Activated CD4-positive, alpha-beta T cell treated with anti-CD3 and anti-CD28 coated beads, Interleukin-2, amount 50 U/mL, for 4 hours (primary cell): ENCODE measurements around the gene CDK5RAP1.
"Not testable (repeated sequence)": the region's sequence is repeated elsewhere in the genome, so short reads cannot be mapped to it uniquely, and the experiment has no call there.

Source experiments
- DNase-seq, 2 experiments: peaks; one replicate each; pipeline ENCODE4 v3.0.0-alpha.2; 2020

Gene CDK5RAP1

GRCh38 chr20:33401184-33401920 is at the start of gene CDK5RAP1:
CDK5RAP1 (minus strand) TSS chr20:33401519; CDS start chr20:33397064, 4,455 bp downstream.
- DNase-seq: peak; percentile 78 to 80

- no peak for DNase-seq
Measured at GRCh38 chr20:33450867-33451266, 49.5 kb upstream of the CDK5RAP1 start.

- no peak for DNase-seq
Measured at GRCh38 chr20:33445881-33446625, 44.7 kb upstream of the CDK5RAP1 start.

- DNase-seq: peak in 1 of 2 experiments; percentile 10
Measured at GRCh38 chr20:33444797-33445560, 43.7 kb upstream of the CDK5RAP1 start.

- peak; percentile 84 to 85 for DNase-seq
Measured at GRCh38 chr20:33443512-33444239, 42.4 kb upstream of the CDK5RAP1 start, which contains the start of gene SNTA1. SNTA1 (minus strand) TSS chr20:33443763; CDS start chr20:33443620, 143 bp downstream.

GRCh38 chr20:33443006-33443511 is 41.7 kb upstream of the CDK5RAP1 start:
- DNase-seq: peak in 1 of 2 experiments; percentile 12

- DNase-seq: no peak
Measured at GRCh38 chr20:33442136-33443005, 41.1 kb upstream of the CDK5RAP1 start.

GRCh38 chr20:33441142-33441955 is 40.0 kb upstream of the CDK5RAP1 start:
- no peak for DNase-seq

- DNase-seq: not testable (repeated sequence)
Measured at GRCh38 chr20:33440562-33440961, 39.2 kb upstream of the CDK5RAP1 start.

GRCh38 chr20:33438481-33438880 is 37.2 kb upstream of the CDK5RAP1 start:
- DNase-seq: no peak

GRCh38 chr20:33437141-33437911 is 36.0 kb upstream of the CDK5RAP1 start:
- DNase-seq: no peak

GRCh38 chr20:33434434-33434833 is 33.1 kb upstream of the CDK5RAP1 start:
- no peak for DNase-seq

- DNase-seq: no peak
Measured at GRCh38 chr20:33433465-33434234, 32.3 kb upstream of the CDK5RAP1 start.

- no peak for DNase-seq
Measured at GRCh38 chr20:33431797-33432381, 30.6 kb upstream of the CDK5RAP1 start.

- not testable (repeated sequence) for DNase-seq
Measured at GRCh38 chr20:33423875-33424274, 22.6 kb upstream of the CDK5RAP1 start.

- DNase-seq: no peak
Measured at GRCh38 chr20:33423141-33423834, 22.0 kb upstream of the CDK5RAP1 start.

- no peak for DNase-seq
Measured at GRCh38 chr20:33419140-33419974, 18.0 kb upstream of the CDK5RAP1 start.
